IMR-90 (cell line): ENCODE results near the gene S100A5.

Experiments
- CTCF ChIP-seq: conservative IDR thresholded peaks from 2 replicates; pipeline ENCODE4 v1.5.1; 2012; ENCODE audit warnings: mild to moderate bottlenecking, low read depth, low read length, improper control_type of control experiment
- RAD21 ChIP-seq: IDR thresholded peaks from 2 replicates; pipeline ENCODE4 v1.6.1; 2012; ENCODE audit warnings: low read length, improper control_type of control experiment

GRCh38 chr1:153498746-153499145, 42.0 kb downstream of the S100A5 start:
- TF ChIP-seq CTCF = no peak
- no peak for TF ChIP-seq RAD21
